DMS53 treated with DMSO at 0.1 percent for 48 hours (cell line): ENCODE data around the gene LRRC17.

Experiments used
- DNase-seq: peaks from one replicate; lab custom pipeline; 2025; ENCODE audit not compliant: unreplicated experiment; lab: John Stamatoyannopoulos, UW

The LRRC17 gene

DNA sequence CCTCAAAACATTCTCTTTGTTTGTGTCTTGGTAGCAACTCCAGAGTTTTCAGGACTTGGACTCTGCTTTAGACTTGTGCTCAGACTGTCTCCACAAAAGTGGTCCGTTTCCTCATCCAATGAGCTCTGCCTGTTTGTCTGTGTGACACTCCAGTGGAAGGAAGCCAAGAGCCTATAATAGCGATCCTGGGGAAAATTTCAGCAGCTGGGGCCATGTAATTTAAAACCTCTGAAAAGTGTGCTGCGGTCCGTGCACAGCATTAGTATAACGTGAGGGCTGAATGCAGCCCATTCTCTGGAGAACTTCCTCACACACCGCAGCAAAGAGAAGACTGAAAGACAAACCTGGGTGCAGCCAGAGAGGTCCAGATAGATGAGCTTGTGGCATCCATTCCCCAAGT, at the start of gene LRRC17:
Gene LRRC17, plus strand, starts transcription at position 259 of the 400 bp plus-strand sequence. CDS start 20,914 bp downstream, outside the sequence.
- peak; percentile 66 for DNase-seq

GRCh38 chr7:102864958-102865357, 47.8 kb upstream of the LRRC17 start:
- no peak for DNase-seq

- DNase-seq, result no peak
These were observed 46.1 kb upstream of the LRRC17 start for GRCh38 chr7:102866535-102867215.

- DNase-seq, result no peak
These were observed 43.6 kb upstream of the LRRC17 start for GRCh38 chr7:102869195-102869594.

DNA sequence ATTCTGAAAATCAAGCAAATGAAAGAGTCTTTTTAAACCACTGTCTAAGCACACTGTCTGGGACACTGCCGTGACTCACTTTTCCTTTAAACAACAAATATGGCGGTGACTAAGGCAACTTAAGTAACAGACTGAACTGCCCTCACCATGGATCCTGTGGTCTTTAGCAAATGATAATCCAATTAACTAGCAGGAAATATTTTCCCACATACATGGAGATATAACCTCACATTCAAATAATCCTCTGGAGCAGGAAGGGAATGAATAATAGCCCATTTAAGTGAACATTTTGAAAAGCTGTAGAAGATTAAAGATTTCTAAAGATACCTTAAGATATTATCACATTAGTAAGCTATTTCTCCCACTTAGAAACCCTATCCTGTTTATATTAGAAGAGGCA, 40.3 kb upstream of the LRRC17 start:
- DNase-seq, result no peak

DNA sequence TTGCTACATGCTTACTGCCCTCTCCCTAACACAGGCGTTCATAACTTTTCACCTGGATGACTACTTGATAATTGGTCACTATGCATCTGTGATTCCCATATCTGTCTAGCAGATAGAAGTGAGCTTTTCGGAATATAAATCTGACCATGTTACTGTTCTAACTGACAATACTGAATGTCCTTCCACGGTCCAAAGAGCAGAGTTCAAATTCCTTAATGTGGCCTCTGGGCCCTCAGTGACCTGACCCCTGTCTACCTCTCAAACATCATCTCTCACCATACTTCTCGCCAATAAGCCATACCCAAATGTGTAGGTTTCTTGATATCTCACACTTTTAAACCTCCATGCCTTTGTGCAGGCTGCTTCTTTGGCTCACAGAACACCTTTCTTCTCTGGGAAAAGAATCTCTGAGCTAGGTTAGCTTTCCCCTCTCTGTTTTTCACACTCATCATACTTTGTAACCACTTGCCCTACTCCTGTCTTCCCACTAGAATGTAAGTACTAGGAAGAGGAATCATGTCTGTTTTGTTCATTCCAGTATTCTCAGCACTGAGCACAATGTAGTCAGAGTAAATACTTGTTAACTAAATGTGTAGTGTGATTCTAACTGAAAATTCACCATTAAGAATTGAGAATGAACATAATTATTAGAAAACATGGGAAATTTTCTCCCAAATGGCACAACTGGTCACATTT, 39.2 kb upstream of the LRRC17 start:
- DNase-seq, result no peak

GRCh38 chr7:102874166-102874829, 38.5 kb upstream of the LRRC17 start:
- no peak for DNase-seq

- DNase-seq, result no peak
These were observed 37.8 kb upstream of the LRRC17 start for GRCh38 chr7:102874966-102875365.

DNA sequence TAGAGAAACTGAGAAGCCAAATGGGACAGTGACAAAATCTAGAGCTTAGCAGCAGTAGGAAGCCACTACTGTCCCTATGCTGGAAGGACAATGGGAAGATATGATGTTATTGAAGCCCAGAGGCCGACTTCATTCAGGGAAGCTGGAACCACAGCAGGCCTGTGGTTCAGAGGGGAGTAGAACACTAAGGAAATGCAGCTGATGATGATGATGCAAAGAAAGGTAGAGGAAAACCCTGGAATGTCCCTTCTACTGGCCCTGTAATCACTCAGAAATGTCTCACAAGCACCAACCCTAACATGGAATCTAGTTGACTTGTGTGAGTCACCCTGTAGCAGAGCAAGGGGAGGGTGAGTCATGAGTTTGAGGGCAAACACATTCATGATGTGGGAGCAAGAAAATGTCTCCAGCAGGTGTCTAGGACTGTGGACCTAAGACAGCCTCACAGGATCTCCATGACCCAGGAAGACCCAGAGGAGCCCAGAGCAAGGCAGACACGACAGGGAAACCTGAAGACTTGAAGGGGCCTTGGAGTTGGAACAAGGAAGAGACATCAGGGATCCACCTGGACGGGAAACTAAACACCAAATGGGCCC, 37.0 kb upstream of the LRRC17 start:
- peak; percentile 83 for DNase-seq

DNA sequence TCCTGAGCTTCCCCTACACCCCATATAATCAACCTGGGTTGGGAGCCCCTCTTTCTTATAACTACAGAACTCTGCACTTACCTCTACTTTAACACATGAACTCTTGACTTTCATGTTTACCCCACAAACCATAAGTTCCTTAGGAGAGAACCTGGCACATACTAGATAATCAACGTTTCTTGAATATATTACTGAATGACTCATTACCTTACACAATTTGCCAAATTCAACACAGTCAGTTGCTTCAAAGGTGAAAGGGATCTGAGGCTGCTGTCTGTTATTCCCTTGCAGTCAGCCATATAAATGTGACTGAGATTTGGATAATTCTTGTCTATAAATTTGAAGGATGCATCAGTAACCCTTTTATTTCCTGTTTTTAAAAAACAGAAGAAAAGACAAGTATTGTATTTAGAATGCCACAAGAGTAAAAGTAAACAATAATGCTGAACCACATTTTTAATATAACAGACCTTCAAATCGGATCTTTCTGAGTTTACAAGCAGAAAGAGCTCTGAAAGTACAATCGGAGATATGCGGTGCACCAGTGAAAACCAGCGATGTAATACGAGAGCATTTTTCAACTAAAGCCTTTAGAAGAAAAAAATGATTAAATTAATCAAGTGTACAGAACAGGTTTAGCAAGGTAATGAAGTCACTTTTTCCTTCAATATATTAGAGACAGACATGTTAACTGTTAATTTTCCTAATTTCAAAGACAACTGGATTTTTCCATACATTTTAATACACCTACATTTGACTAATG, 29.5 kb upstream of the LRRC17 start:
- DNase-seq, result no peak

DNA sequence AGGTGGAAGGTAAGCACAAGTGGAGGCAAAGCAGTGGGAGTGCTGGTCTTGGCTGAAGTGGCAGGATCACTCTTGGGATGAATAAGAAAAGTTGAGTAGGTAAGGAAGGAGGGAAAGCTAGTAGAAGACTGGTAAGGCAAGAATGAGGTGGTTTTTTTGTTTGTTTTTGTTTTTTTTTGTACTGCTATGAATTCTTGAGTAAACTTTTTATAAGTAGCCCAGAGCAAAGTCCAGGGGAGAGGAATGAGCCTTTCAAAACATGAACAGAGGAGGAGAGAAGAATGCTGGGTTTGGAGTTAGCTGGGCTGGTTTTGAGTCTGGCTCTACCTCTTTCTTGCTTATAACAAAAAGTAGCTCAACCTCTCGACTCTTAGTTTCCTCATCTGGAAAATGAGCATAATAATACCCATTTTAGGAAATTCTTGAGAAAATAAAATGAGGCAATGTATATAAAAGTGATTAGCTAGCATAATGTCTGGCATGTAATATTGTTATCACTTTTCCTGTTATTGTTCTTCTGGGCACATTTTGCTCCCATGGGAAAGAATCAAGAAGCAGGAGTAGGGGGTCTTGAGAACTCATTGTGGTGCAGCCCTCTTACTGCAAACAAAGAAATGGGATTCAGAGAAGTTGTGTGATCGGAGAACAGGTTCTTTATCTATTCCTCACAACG, 24.1 kb upstream of the LRRC17 start:
- DNase-seq, result no peak

DNA sequence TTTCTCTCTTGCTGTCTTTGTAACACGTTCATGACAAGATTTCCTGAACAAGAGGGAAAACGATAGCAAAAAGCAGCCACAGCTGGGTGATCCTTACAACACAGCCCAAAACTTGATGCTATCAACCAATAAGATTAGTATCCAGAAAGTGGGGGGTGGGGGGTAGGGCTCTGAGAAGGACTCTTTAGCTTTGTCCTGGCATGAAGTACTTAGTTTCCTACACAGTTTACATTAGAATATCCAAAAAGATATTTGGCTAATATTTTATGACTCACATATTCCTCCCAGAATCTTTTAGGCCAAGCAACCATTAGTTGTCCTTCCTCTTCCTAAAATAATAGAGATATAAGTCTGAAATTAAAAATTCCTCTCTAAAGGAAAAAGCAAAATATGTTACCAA, 22.9 kb upstream of the LRRC17 start:
- no peak for DNase-seq

DNA sequence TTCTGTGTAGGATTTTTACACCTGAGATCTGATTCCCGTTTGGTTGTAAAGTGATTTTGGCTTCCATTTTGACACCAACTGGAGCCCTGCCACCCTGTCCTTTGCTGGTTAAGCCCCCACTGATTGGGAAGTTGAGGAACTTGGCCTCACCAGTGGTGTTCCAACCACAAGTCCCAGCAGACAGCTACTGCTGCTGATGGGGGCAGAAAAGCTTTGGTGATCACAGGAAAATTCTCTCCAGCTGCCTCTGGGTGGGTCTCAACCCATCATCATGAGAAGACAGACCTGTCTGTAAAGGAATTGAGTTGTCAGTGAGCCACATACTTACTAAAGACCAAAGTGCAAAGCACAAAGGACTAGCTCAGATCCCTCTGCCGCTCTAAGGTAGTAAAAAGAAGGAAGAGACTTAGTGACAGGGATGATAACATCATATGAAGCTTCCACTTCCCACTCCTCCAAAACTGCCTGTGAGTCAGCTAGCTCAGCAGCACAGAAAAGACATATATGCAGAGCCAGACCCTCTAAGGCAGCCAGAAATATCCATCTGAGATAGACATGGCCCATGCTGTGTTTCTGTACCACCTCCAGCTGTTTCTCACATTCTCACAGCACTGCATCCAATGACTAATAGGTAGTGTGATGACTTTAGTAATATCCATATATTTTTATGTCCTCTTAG, 22.4 kb upstream of the LRRC17 start:
- no peak for DNase-seq

GRCh38 chr7:102890971-102891692, 21.7 kb upstream of the LRRC17 start:
- no peak for DNase-seq

DNA sequence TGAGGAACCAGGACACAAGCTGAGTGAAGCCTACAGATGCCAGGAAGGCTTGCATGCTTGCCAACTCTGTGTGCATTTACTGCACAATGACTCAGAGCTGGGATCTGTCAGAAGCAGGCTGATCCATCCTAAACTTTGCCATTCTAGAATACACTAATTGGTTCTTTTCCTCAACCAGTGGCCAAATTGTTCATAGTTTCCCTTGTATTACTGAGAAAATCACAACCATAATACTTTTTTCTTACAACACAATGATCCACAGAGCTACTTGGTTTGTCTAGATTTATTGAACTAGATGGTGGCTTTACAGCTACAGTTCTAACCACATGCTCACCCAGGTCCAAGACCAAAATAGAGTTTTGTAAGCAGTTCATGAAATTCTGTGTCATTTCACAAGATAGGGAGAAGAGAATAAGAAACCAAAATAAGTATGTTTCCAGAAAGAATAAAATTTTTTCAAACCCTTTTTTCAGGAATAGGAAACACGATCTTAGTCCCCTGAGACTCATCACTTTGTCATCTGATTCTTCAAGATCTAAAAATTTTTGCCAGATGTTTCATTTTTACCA, 21.0 kb upstream of the LRRC17 start:
- no peak for DNase-seq

DNA sequence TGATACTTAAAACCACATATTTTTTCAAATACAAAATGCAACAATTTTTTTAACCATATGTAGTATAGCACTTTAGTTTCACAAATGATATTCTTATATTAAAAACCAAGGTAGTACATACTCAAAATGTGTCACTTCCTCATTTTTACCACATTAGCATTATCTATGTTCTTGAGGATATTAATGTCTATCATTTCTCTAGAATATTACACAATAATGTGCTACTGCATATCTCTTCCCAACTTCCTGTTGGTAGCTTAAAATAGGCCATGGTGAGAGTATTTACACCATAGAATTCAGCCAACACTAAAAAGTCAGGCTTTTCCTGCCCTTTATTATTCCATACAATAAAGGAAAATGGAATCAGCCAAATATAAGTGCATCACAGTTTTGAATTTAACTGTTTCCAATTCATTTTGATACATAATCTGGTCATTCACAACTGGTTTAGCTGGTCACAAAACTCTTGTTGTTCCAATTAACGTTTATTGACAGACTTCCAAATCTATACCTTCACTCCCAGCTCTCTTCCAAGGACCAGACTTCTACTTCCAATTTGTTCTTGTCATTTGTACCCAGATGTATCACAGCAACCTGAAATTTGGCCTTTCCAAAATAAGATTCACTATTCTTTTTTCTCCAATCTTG, 20.0 kb upstream of the LRRC17 start:
- no peak for DNase-seq

- no peak for DNase-seq
These were observed 17.2 kb upstream of the LRRC17 start for GRCh38 chr7:102895602-102896001.

DNA sequence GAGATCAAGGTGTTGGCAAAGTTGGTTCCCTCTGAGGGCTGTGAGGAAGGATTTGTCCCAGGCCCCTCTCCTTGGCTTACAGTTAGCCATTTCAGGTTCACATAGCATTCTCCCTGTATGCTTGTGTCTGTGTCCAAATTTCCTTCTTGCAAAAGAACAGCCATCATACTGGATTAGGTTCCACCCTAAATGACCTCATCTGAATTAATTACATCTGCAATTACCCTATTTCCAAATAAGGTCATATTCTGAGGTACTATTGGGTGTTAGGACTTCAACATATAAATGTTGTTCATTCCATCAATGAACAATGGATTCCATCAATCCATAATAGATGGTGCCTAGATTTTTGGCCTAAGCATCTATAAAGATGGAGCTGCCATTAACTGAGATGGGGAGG, 16.2 kb upstream of the LRRC17 start:
- no peak for DNase-seq
